NCI-H460 (cell line): ENCODE measurements around the gene SLC30A7. TPM values are rescaled to one million over a fixed set of nuclear protein-coding genes. Genes with fewer than 3 reads are reported as not detected.

Experiments
- DNase-seq: peaks from one replicate; pipeline ENCODE4 v3.0.0-alpha.2; 2016; ENCODE audit warnings: low read depth; ENCODE audit errors: extremely low read depth
- total RNA-seq: library from RNA; depleted of rRNA; stranded (reverse); fragments of >200 nt; shearing (Covaris generic); gene quantifications from 2 replicates; pipeline ENCODE4 v1.2.3, GENCODE V29; 2014; rRNA removed

Gene SLC30A7
- total RNA-seq, 1 experiment from 2014 or later = 25.6 TPM

DNA sequence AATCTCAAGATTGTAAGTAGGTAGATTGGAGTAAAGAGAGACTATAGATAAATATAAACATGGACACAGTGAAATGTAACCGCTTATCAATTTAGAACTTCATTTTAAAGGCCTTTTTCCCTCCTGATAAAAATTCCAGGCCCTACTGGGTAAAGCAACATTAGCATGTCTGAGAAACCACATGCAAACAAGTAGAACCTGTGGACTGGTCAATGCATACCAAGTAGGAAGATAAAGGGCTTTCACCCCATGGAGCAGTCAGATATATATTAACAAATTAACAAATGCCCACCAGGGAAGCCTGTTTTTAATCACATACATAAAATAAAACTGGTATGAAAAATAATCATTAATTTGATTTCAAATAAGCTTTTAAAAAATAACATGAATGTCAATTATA, 121.6 kb downstream of the SLC30A7 start:
- no peak for DNase-seq

DNA sequence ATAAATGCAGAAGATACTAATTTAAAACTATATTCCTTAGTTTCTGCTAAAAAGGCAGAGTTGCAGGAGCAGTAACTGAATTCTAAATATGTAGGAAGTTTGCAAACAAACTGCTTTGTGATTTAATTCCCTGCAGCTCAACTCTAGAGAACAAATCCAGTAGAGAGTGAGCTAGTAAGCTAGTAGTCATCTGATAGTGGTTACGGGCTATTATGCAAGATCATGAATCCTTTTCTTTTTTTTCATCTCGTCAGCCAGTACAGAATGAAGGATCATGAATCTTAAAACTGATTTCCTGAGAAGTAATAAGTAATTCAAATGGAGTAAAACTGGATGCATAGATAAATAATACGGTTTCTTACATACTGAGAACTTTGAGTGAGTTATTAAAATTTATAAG, 126.4 kb downstream of the SLC30A7 start:
- DNase-seq = no peak

DNA sequence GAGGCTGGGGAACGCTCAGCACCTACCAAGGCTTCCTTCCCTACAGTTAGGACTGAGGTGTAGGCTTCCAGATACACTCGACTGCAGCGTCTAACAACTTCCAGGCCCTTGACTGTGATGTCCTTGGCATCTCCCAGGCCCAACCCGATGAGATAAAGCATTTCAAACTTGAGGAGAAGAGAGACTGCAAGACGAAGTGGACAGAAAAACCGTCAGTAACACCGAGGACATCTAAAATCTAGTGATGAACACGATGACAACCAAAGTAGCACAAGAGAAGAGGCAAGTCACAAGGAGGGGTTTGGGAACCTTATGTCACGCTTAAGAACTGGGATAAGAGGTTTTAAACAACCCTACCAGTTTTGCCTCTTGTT, 129.4 kb downstream of the SLC30A7 start:
- DNase-seq = no peak

DNA sequence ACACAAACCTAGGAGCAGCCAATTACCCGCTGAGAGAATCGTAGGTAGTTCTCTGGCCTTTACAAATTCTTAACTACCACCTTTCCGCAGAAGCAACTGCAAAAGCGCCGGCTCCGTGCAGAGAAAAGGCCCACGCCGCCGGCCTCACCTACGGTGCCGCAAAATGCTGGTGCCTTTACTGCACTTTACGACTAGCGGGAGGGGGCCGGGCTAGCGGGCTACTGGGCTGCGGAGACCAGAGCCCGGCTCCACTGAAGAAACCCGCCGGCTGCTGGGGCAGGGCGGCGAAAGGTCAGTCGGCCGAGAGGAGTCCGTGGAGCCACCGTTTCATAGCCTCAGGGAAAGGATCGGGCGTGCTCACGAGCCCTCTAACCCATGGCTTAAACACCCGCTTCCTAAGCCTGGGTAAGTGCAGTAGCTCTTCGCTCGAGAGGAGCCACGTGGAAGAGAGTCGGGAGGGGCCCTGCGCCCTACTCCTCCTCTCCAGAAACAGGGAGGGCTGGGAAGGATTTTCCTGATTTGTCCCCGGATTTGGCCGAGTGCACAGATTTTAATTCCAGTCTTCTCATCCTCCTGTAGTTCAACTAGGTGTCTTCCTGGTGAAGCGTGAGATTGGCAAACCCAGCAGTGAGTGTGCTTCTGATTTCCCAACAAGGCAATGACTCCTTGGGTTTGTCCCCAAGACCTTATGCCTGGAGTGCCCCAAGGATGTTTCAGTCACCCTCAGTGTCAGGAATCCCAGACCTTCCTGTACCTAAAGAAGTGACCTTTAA, 130.0 kb downstream of the SLC30A7 start, which contains the start of gene DPH5:
DPH5 (minus strand) TSS at position 128 of the 773 bp plus-strand sequence. CDS start 341 bp downstream, outside the sequence.
- DNase-seq = peak; percentile 80

DNA sequence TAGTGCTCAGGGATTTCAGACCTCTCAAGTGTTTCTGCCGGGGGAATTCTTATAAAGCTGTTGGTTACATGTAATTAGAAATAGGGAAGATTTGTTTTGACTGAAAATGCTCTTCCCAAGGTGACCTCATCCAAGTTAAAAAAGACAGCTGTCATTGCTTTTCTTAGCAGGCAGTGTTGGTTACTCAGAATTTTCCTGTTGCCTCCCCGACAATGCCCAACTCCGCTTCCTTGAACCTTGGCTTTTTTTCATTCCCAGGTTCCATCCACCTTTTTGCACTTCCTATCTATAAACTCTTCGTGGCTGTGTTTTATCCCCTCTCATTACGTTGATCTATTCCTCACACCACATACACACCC, 130.5 kb downstream of the SLC30A7 start:
- no peak for DNase-seq

DNA sequence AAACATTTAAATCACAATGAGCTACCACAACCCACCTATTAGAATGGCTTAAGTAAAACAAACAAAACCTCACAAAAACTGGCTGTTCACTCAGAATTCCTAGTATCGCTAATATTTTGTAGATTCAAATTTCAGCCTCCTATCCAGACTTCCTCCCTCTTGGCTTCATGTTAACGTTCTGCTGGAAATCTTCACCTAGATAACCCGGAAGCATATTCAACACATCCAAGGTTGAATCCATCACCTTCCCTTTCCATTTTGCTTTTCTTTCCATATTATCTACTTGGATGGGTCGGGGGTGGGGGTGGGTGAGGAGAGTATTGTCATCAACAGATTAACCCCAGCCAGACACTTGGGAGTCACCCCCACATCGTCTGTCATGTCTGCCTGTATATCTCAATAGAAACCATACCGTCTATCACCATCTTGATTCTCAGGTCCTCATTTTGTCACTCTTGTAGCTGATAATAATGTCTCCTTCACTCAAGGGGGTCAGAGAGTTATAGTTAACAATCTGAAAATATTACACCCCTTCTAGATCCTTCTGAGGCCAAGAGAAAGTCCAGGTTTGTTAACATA, 131.4 kb downstream of the SLC30A7 start:
- DNase-seq = no peak

DNA sequence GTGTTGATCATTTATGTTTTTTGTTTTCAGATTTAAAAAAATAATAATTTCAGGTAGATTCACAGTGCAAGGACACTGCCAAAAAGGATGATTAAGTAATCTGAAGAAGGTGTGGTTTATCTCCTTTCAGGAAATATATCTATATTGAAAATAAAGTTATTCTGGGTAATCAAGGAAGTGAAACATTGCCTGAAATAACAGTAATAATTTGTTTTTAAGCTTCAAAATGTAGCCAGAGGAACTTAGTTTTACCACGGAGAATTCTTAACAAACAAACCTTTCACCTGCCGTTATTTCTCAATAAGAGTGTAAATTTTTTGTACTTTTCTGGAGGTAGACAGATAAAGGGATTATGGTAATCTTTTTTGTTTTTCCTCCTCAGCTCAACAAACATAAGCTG, 132.6 kb downstream of the SLC30A7 start:
- no peak for DNase-seq

DNA sequence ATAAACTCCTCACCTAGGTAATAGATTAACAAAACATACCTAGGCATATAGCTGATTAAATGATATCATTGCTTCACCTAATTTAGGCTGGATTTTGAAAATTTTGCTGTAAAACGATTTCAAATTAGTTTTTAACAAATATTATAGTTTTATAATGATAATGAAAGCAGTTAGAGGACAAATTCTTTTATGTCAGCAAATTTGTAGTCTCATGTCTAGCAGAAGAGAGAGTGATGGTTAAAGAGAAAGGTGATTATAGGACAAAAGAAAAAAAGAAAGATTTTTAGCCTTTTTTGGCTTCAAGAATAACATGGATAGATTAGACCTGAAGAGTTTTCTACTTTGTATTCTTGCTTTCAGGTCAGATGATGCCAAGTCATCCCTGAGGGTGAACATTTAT, 133.3 kb downstream of the SLC30A7 start:
- no peak for DNase-seq

DNA sequence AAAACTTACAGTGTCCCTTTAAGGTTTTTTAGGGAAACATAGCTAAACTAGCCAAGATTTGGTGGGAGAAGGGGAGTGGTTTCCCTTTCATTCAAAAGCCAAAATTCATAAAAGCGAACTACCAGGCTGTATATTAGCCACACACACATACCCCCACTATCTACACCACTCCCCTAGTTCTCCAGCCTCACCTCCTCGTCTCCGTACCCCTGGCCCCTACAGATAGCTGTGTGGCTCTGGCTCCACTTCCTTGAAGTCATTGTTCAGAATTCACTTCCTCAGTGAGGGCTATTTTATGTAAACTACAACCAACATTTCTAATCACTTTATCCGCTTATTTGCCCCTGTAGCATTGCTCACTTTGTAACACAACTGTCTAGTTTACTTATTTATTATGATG, 135.0 kb downstream of the SLC30A7 start:
- no peak for DNase-seq

Other genes starting within 250 kb of the SLC30A7 start
- not detected in 2 replicates for gene VCAM1, start 176.3 kb upstream of the SLC30A7 start, total RNA-seq
- gene EXTL2, start 1.2 kb upstream of the SLC30A7 start, total RNA-seq = 18.1 and 19.0 TPM in 2 replicates
- 42.9 and 47.7 TPM in 2 replicates for gene DPH5, start 129.7 kb downstream of the SLC30A7 start, total RNA-seq